ENCODE results near the gene GALNS. TPM values are rescaled to one million over a fixed set of nuclear protein-coding genes. Genes with fewer than 3 reads are reported as not detected.

GALNS gene
- total and polyA plus RNA-seq, 2 donors (not counting 3 experiments of a cell fraction or from before 2014, with no cell fraction given): 21.8 to 40.2 TPM

GRCh38 chr16:88839026-88839529, 17.7 kb downstream of the GALNS start:
- Histone ChIP-seq H3K79me2 (ENCODE audit: control insufficient read depth, insufficient read depth, low read length) (no peaks in the 10 kb centered on the region), H3K36me3 (ENCODE audit: control insufficient read depth in 2 of 2, extremely low read depth in 1 of 2, insufficient read depth in 2 of 2, low read length in 2 of 2) (peaks cover 0 to 13% of the 10 kb centered on the region in 2 experiments), H3K27ac (ENCODE audit: insufficient read depth, low read depth, low read length) (no peak overlapping the region), H3K4me1 (ENCODE audit: control insufficient read depth, extremely low read depth, insufficient read depth, low read length) (no peaks in the 10 kb centered on the region), H3K9me3 (replicated peaks; ENCODE audit: control insufficient read depth, insufficient read depth, low read length) (no peaks in the 10 kb centered on the region), H2AFZ (ENCODE audit: low read depth, low read length) (no peak overlapping the region), H4K20me1 (replicated peaks; ENCODE audit: control insufficient read depth, extremely low read depth, insufficient read depth, low read length) (no peaks in the 10 kb centered on the region), H3K9ac (replicated peaks; ENCODE audit: extremely low read depth, insufficient read depth, low read length) (no peak overlapping the region), H3K4me2 (ENCODE audit: insufficient read depth, low read length) (no peak overlapping the region), H3K27me3 (ENCODE audit: control insufficient read depth in 2 of 2, insufficient read depth in 2 of 2, low read length in 2 of 2) (no peaks in the 10 kb centered on the region), H3K9me1 (replicated peaks; ENCODE audit: control insufficient read depth, extremely low read depth, insufficient read depth, low read length) (no peaks in the 10 kb centered on the region), H3K4me3 (replicated peaks in 1 of 3; ENCODE audit: insufficient read depth in 1 of 3, low read depth in 1 of 3, low read length in 3 of 3) (no peak overlapping the region)
- no TSS peak for BruUV-seq (replicated peaks)
- TF ChIP-seq GATA2 (IDR thresholded peaks at IDR 0.05; ENCODE audit: insufficient read depth, insufficient read length, low read depth, low read length) (no peak), POLR2AphosphoS5 (IDR thresholded peaks at IDR 0.05; ENCODE audit: insufficient read depth, low read depth, low read length) (no peak), EZH2 (IDR thresholded peaks at IDR 0.05; ENCODE audit: borderline replicate concordance, low read depth, low read length, severe bottlenecking) (no peak), MAX (IDR thresholded peaks at IDR 0.05; ENCODE audit: insufficient read depth, insufficient read length) (no peak), POLR2A (IDR thresholded peaks at IDR 0.05; ENCODE audit: low read depth, low read length) (no peak), JUN (IDR thresholded peaks at IDR 0.05; ENCODE audit: borderline replicate concordance, insufficient read depth, insufficient read length, low read depth) (no peak), FOS (IDR thresholded peaks at IDR 0.05; ENCODE audit: borderline replicate concordance, insufficient read depth, low read length) (no peak), MYC (IDR thresholded peaks at IDR 0.05; ENCODE audit: low read depth, low read length) (no peak), CTCF (IDR thresholded peaks at IDR 0.05; ENCODE audit: extremely low read depth in 1 of 2, insufficient read depth in 1 of 2, low read depth in 1 of 2, low read length in 2 of 2) (no peak)
- dilution Hi-C loops (cut with MboI; ENCODE audit: extremely low pct_ligation_motif_present, low sequenced_read_pairs) (no loop called here), intact Hi-C loops (cut with micrococcal nuclease) (no loop called here)
- CTCF ChIA-PET: interaction anchor here (1.3 kb wide), 1 partner anchor 18 kb away, joined by 3 read pairs; the partner anchor contains the start of gene TRAPPC2L
- DNase-seq (ENCODE audit: low read depth, low spot score) (no peak), FAIRE-seq (no peak)
- POLR2A ChIA-PET: no interaction called here
